Sigmoid colon (tissue), 4 donors: ENCODE measurements around the gene CLBA1.

Source experiments
- POLR2A ChIP-seq, 2 donors: fragments of 450-650 bp; IDR thresholded peaks; one replicate each; pipeline ENCODE4 v1.6.1; 2016; ENCODE audit warnings: antibody characterized with exemption in 2 of 2, mild to moderate bottlenecking in 2 of 2, moderate library complexity in 2 of 2
- POLR2AphosphoS5 ChIP-seq, 4 donors: sonication (generic); formaldehyde crosslinking; IDR thresholded peaks; one replicate each; pipeline ENCODE4 v1.6.1; 2017; ENCODE audit warnings: antibody characterized with exemption in 4 of 4
- TF ChIP-seq, protein P1 (sequence below), 4 experiments: fragments of 450-650 bp in 3 of 4; fragments of 200-600 bp in 1 of 4; IDR thresholded peaks; one replicate each; pipeline ENCODE4 v1.5.1; 2016 to 2019; ENCODE audit warnings: antibody characterized with exemption in 4 of 4, mild to moderate bottlenecking in 3 of 4, moderate library complexity in 2 of 4

DNA sequence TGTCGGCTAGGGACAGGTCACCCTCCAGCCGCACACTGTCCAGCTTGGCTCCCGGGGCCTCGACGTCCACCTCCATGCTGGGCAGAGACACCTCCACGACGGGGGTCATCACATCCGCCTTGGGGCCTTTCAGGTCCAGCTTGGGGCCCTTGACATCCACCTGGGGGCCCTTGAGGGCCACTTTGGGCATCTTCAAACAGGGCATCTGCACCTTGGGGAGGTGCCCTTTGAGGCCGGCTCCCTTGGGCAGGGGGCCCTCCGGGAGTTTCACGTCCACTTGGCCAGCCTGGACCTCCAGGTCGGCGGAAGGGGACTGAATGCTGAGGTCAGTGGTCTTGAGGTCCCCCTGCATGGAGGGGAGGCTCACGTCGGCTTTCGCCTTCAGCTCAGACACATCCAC lies 43.0 kb upstream of the CLBA1 start:
- TF ChIP-seq, protein P1, sequence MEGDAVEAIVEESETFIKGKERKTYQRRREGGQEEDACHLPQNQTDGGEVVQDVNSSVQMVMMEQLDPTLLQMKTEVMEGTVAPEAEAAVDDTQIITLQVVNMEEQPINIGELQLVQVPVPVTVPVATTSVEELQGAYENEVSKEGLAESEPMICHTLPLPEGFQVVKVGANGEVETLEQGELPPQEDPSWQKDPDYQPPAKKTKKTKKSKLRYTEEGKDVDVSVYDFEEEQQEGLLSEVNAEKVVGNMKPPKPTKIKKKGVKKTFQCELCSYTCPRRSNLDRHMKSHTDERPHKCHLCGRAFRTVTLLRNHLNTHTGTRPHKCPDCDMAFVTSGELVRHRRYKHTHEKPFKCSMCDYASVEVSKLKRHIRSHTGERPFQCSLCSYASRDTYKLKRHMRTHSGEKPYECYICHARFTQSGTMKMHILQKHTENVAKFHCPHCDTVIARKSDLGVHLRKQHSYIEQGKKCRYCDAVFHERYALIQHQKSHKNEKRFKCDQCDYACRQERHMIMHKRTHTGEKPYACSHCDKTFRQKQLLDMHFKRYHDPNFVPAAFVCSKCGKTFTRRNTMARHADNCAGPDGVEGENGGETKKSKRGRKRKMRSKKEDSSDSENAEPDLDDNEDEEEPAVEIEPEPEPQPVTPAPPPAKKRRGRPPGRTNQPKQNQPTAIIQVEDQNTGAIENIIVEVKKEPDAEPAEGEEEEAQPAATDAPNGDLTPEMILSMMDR (IDR thresholded peaks at IDR 0.05), result no peak
- TF ChIP-seq POLR2A (IDR thresholded peaks at IDR 0.05) (no peak), POLR2AphosphoS5 (IDR thresholded peaks at IDR 0.05) (no peak)
